HEK293 (cell line): ENCODE results near the gene RASA4.
"Not testable (repeated sequence)": the region's sequence is repeated elsewhere in the genome, so short reads cannot be mapped to it uniquely, and the experiment has no call there.

ENCODE experiments used
- CTCF ChIA-PET: fragments of 350-600 bp; formaldehyde crosslinking; extraction: SDS; loops from one replicate; lab custom pipeline; 2021; ENCODE audit warnings: antibody characterized with exemption; lab: Yijun Ruan, JAX
- POLR2A ChIA-PET: fragments of 300-600 bp; formaldehyde crosslinking; extraction: SDS; loops from one replicate; lab custom pipeline; 2020; ENCODE audit warnings: antibody characterized with exemption, inconsistent platforms; lab: Yijun Ruan, JAX
- H3K27ac ChIP-seq: fragments of 200-500 bp; sonication (Bioruptor generic); 2 replicates; pipeline ENCODE4 v1.5.1; 2014; ENCODE audit warnings: low read depth, low read length, control low read depth, inconsistent platforms; ENCODE audit errors: extremely low read depth
- H3K36me3 ChIP-seq, 2 experiments: fragments of 200-500 bp in 1 of 2; sonication (Bioruptor generic) in 1 of 2; 1 replicate in 1 of 2; 2 replicates in 1 of 2; pipeline ENCODE4 v1.5.1; 2014 to 2017; ENCODE audit warnings: inconsistent platforms in 2 of 2, low read length in 2 of 2; ENCODE audit not compliant: control insufficient read depth in 2 of 2, insufficient read depth in 1 of 2
- H3K4me1 ChIP-seq: fragments of 200-500 bp; sonication (Bioruptor generic); 2 replicates; pipeline ENCODE4 v1.5.1; 2014; ENCODE audit warnings: mild to moderate bottlenecking, low read length, inconsistent platforms; ENCODE audit not compliant: control insufficient read depth, insufficient read depth
- H3K4me3 ChIP-seq: 2 replicates; pipeline ENCODE4 v1.5.1; 2011; ENCODE audit warnings: low read depth, mild to moderate bottlenecking, control low read depth, low read length, moderate library complexity
- H3K9me3 ChIP-seq: fragments of 200-500 bp; sonication (Bioruptor generic); 2 replicates; pipeline ENCODE4 v1.5.1; 2014; ENCODE audit warnings: low read depth, low read length, inconsistent platforms; ENCODE audit not compliant: control insufficient read depth, insufficient read depth

RASA4 gene

GRCh38 chr7:102627271-102627904, 10.8 kb upstream of the RASA4 start:
- CTCF ChIA-PET, H3K4me3 ChIP-seq, H3K9me3 ChIP-seq, POLR2A ChIA-PET, H3K4me1 ChIP-seq, H3K27ac ChIP-seq, H3K36me3 ChIP-seq: not testable (repeated sequence)

GRCh38 chr7:102618122-102618521, 1.6 kb upstream of the RASA4 start:
- CTCF ChIA-PET, H3K9me3 ChIP-seq, H3K27ac ChIP-seq, H3K36me3 ChIP-seq, H3K4me3 ChIP-seq, H3K4me1 ChIP-seq, POLR2A ChIA-PET: not testable (repeated sequence)

GRCh38 chr7:102615930-102616329, 626 bp downstream of the RASA4 start:
- POLR2A ChIA-PET, H3K4me3 ChIP-seq, H3K27ac ChIP-seq, CTCF ChIA-PET, H3K9me3 ChIP-seq, H3K36me3 ChIP-seq, H3K4me1 ChIP-seq: not testable (repeated sequence)

DNA sequence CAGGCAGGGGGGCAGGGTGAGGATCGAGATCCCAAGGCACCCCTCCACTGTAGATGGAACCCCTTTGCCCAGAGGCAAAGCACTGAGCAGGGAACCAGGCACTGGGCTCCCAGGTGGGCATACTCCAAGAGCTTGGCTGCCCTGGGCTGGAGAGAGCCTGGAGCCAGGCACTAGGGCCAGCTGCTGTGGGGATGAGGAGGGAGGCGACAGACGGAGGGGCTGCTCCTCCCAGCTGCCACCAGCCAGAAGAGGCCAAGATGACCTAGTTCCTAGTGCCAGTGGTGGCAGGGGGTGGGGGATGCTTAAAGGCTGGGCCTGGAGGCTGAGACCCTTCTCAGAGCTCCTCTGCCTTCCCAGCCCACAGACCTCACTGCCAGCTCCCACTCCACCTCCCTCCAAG, 1.7 kb downstream of the RASA4 start:
- H3K27ac ChIP-seq, H3K9me3 ChIP-seq, CTCF ChIA-PET, H3K36me3 ChIP-seq, H3K4me1 ChIP-seq, H3K4me3 ChIP-seq, POLR2A ChIA-PET: not testable (repeated sequence)

DNA sequence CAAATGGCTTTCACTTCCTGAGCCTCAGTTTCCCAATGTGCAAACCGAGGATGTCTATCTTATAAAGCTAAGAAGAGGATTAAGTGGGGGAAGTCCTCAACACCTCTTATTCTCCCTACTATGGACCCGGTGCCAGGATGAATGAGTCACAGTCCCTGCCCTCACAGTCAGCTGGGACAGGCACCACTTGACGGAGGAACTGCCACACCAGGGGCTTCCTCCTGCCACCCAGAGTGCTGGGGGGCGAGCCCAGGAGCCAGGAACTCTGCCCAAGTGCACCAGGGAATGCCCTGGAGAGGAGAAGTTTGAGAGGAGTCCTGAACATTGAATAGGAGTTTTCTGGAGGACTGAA, 2.2 kb downstream of the RASA4 start:
- H3K4me1 ChIP-seq, H3K4me3 ChIP-seq, H3K9me3 ChIP-seq, CTCF ChIA-PET, POLR2A ChIA-PET, H3K27ac ChIP-seq, H3K36me3 ChIP-seq: not testable (repeated sequence)

GRCh38 chr7:102613575-102614345, 2.8 kb downstream of the RASA4 start:
- POLR2A ChIA-PET, H3K27ac ChIP-seq, H3K4me3 ChIP-seq, H3K4me1 ChIP-seq, H3K9me3 ChIP-seq, H3K36me3 ChIP-seq, CTCF ChIA-PET: not testable (repeated sequence)

DNA sequence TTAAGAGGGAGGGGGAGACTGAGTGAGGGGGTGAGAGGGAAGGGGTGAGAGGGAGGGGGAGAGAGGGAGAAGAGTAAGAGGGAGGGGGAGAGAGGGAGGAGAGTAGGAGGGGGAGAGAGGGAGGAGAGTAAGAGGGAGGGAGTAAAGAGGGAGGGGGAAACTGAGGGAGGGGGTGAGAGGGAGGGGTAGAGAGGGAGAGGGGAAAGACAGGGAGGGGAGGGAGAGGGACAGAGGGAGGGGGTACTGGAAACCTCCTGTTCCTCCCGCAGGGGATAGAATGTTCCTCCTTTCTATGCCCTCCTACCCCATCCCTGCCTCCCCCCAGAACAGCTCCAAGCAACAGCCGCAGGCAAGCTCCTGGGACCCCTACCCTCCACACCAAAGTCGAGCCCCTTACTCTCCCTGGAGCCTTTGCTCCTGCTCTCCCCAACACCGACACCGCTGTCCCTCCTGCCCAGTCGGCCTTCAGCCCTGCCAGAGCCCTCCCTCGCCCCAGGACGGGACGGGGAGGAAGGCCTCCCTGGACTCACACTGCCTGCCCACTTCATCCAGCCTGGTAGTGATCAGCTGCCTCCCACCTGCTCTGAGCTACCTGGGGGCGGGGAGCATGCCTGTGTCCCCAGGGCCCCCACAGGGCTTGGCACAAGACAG, 4.8 kb downstream of the RASA4 start:
- H3K27ac ChIP-seq, H3K36me3 ChIP-seq, H3K9me3 ChIP-seq, CTCF ChIA-PET, H3K4me1 ChIP-seq, POLR2A ChIA-PET, H3K4me3 ChIP-seq: not testable (repeated sequence)

DNA sequence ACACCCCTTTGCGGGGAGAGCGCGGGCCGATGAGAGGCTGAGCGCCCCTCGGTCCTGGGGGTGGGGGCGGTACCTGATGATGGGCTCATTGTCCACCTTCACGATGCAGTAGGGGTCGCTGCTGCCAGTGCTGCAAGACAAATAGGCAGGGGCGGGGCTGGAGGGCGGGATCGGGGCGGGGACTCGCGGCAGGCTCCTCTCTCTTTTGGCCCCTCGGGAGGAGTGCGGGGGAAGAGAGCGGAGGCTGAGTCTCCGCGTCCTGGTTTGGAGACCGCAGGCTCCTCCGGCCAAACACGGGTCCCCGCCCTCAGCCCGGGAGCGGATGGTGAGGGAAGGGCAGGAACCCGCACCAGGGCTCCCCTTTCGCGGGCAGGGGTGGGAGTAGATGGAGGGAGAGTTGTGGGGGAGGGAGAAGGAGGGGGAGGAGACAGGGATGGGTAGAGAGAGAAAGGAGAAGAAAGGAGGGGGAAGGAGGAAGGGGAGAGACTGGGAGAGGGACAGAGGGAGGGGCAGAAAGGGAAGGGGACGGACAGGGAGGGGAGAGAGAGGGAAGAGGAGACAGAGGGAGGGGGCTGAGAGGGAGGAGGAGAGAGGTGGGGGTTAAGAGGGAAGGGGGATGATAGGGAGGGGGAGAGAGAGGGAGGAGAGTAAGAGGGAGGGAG, 5.4 kb downstream of the RASA4 start:
- POLR2A ChIA-PET, H3K27ac ChIP-seq, H3K9me3 ChIP-seq, CTCF ChIA-PET, H3K36me3 ChIP-seq, H3K4me3 ChIP-seq, H3K4me1 ChIP-seq: not testable (repeated sequence)

- POLR2A ChIA-PET, H3K27ac ChIP-seq, CTCF ChIA-PET, H3K36me3 ChIP-seq, H3K4me1 ChIP-seq, H3K4me3 ChIP-seq, H3K9me3 ChIP-seq: not testable (repeated sequence)
Observed at GRCh38 chr7:102610441-102610840, 6.1 kb downstream of the RASA4 start.

- H3K4me1 ChIP-seq, CTCF ChIA-PET, H3K36me3 ChIP-seq, POLR2A ChIA-PET, H3K9me3 ChIP-seq, H3K4me3 ChIP-seq, H3K27ac ChIP-seq: not testable (repeated sequence)
Observed at GRCh38 chr7:102609734-102610133, 6.8 kb downstream of the RASA4 start.

DNA sequence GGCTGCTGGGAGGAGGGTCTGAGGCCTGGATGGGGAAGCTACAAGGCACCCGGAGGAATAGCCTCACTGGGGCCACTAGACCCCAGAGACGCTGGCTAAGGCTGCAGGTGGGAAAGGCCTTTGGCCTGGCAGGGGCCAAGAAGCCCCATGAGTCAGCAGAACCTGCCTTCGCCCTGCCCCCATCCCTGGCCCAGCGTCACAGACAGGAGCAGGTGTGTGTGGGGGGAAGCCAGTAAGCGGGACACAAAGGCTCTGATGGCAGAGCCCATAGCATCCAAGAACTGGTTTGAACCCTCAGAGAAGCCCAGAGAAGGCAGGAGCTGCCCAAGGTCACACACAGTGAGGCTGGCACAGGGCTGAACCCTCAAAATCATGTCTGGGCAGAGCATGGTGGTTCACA, 9.7 kb downstream of the RASA4 start:
- POLR2A ChIA-PET, H3K4me1 ChIP-seq, H3K4me3 ChIP-seq, H3K9me3 ChIP-seq, CTCF ChIA-PET, H3K27ac ChIP-seq, H3K36me3 ChIP-seq: not testable (repeated sequence)
